GM12878 (cell line): ENCODE results near the gene WRAP73. TPM values are rescaled to one million over a fixed set of nuclear protein-coding genes. Genes with fewer than 3 reads are reported as not detected.

Source experiments
- ATAC-seq: fragments of 200-7000 bp; cut with Tn5 transposase; 3 replicates; pipeline ENCODE4 v1.9.1; 2020; ENCODE audit warnings: mild to moderate bottlenecking, moderate library complexity
- BruUV-seq: library from RNA; stranded (reverse); fragments of 400-500 nt; replicated peaks from 2 replicates; lab custom pipeline; 2021; lab: Mats Ljungman, UMichigan
- CTCF ChIA-PET: fragments of 300-600 bp; sonication (Branson Sonifier 250); formaldehyde crosslinking; extraction: SDS; loops from one replicate; lab custom pipeline; 2021; ENCODE audit warnings: inconsistent platforms; lab: Yijun Ruan, JAX
- POLR2A ChIA-PET: fragments of 350-600 bp; formaldehyde crosslinking; extraction: SDS; loops from one replicate; lab custom pipeline; 2021; ENCODE audit warnings: inconsistent platforms; lab: Charles Lee
- RAD21 ChIA-PET: fragments of 300-600 bp; sonication (Branson Sonifier 250); formaldehyde crosslinking; loops from one replicate; lab custom pipeline; 2023; ENCODE audit warnings: antibody characterized with exemption; ENCODE audit not compliant: unreplicated experiment; lab: Charles Lee
- SMC1A ChIA-PET: fragments of 300-600 bp; sonication (Branson Sonifier 250); formaldehyde crosslinking; loops from one replicate; lab custom pipeline; 2023; ENCODE audit not compliant: unreplicated experiment, uncharacterized antibody; lab: Charles Lee
- DNase-seq: peaks from one replicate; pipeline ENCODE4 v3.0.0-alpha.2; 2011; ENCODE audit warnings: low read depth, low spot score
- FAIRE-seq: peaks from 3 replicates; lab custom pipeline; 2011; peaks lifted over from hg19 to GRCh38; lab: Jason Lieb, UNC
- H2AFZ ChIP-seq: 2 replicates; pipeline ENCODE4 v1.6.0; 2011; ENCODE audit warnings: low read depth, low read length, control low read depth; ENCODE audit not compliant: control insufficient read depth
- H3K27ac ChIP-seq: 2 replicates; pipeline ENCODE4 v1.5.1; 2011; ENCODE audit warnings: control low read depth; ENCODE audit not compliant: control insufficient read depth, insufficient read depth
- H3K27me3 ChIP-seq, 2 experiments: replicated peaks in 1 of 2; 2 replicates each; pipeline versions ENCODE4 v1.6.0 to v1.6.1; 2011; ENCODE audit warnings: low read length in 1 of 2; ENCODE audit not compliant: control insufficient read depth in 2 of 2, insufficient read depth in 2 of 2
- H3K36me3 ChIP-seq, 2 experiments: 2 replicates each; pipeline ENCODE4 v1.5.1; 2011; ENCODE audit warnings: low read length in 1 of 2; ENCODE audit not compliant: control insufficient read depth in 2 of 2, insufficient read depth in 2 of 2
- H3K4me1 ChIP-seq: 2 replicates; pipeline ENCODE4 v1.6.1; 2011; ENCODE audit warnings: mild to moderate bottlenecking, low read length, moderate library complexity, mixed read lengths; ENCODE audit not compliant: control insufficient read depth, insufficient read depth
- H3K4me2 ChIP-seq: 2 replicates; pipeline ENCODE4 v1.6.0; 2011; ENCODE audit warnings: control low read depth; ENCODE audit not compliant: control insufficient read depth, insufficient read depth
- H3K4me3 ChIP-seq: fragments of 200-600 bp; sonication (generic); 2 replicates; pipeline ENCODE4 v1.5.1; 2016
- H3K79me2 ChIP-seq: 2 replicates; pipeline ENCODE4 v1.6.0; 2011; ENCODE audit warnings: low read length; ENCODE audit not compliant: control insufficient read depth, insufficient read depth
- H3K9ac ChIP-seq: 2 replicates; pipeline ENCODE4 v1.8.0; 2011; ENCODE audit warnings: low read length, control low read depth, mixed read lengths; ENCODE audit not compliant: control insufficient read depth, insufficient read depth
- H3K9me3 ChIP-seq: replicated peaks from 3 replicates; pipeline ENCODE4 v1.5.1; 2011; ENCODE audit warnings: mild to moderate bottlenecking, low read length; ENCODE audit not compliant: control insufficient read depth, insufficient read depth
- H4K20me1 ChIP-seq: 2 replicates; pipeline ENCODE4 v1.6.0; 2011; ENCODE audit not compliant: control insufficient read depth, insufficient read depth
- ATF2 ChIP-seq: IDR thresholded peaks from 2 replicates; pipeline ENCODE4 v1.6.1; 2012; ENCODE audit warnings: low read length, inconsistent platforms
- CUX1 ChIP-seq: IDR thresholded peaks from 2 replicates; pipeline ENCODE4 v1.6.1; 2012; ENCODE audit warnings: improper control_type of control experiment, low read depth, low read length; ENCODE audit not compliant: insufficient replicate concordance
- ESRRA ChIP-seq: IDR thresholded peaks from 2 replicates; pipeline ENCODE4 v1.6.1; 2012; ENCODE audit warnings: mild to moderate bottlenecking, low read length, improper control_type of control experiment
- FOXM1 ChIP-seq: IDR thresholded peaks from 2 replicates; pipeline ENCODE4 v1.6.1; 2012; ENCODE audit warnings: low read depth, mild to moderate bottlenecking, inconsistent platforms, low read length, moderate library complexity
- GABPA ChIP-seq: IDR thresholded peaks from 2 replicates; pipeline ENCODE4 v1.6.1; 2014; ENCODE audit warnings: antibody characterized with exemption, low read depth, mild to moderate bottlenecking, inconsistent platforms
- KLF5 ChIP-seq: fragments of 450-650 bp; IDR thresholded peaks from 2 replicates; pipeline ENCODE4 v1.6.1; 2014; ENCODE audit warnings: mild to moderate bottlenecking; ENCODE audit not compliant: partially characterized antibody
- MTA3 ChIP-seq: IDR thresholded peaks from 2 replicates; pipeline ENCODE4 v1.6.1; 2012; ENCODE audit warnings: low read length, inconsistent platforms, borderline replicate concordance
- NR2F1 ChIP-seq: fragments of 450-650 bp; conservative IDR thresholded peaks from 2 replicates; pipeline ENCODE4 v1.6.1; 2017; ENCODE audit warnings: mild to moderate bottlenecking
- PAX8 ChIP-seq: fragments of 450-650 bp; IDR thresholded peaks from 2 replicates; pipeline ENCODE4 v1.6.1; 2017; ENCODE audit warnings: mild to moderate bottlenecking, moderate library complexity
- PML ChIP-seq: IDR thresholded peaks from 2 replicates; pipeline ENCODE4 v1.6.1; 2012; ENCODE audit warnings: low read length, inconsistent platforms
- RB1 ChIP-seq: fragments of 450-650 bp; formaldehyde crosslinking; IDR thresholded peaks from 2 replicates; pipeline ENCODE4 v1.6.1; 2017; ENCODE audit warnings: mild to moderate bottlenecking, borderline replicate concordance
- SMARCA5 ChIP-seq: fragments of 450-650 bp; IDR thresholded peaks from 2 replicates; pipeline ENCODE4 v1.6.1; 2017; ENCODE audit warnings: mild to moderate bottlenecking
- SREBF1 ChIP-seq: IDR thresholded peaks from 2 replicates; pipeline ENCODE4 v1.6.1; 2012; ENCODE audit warnings: mild to moderate bottlenecking, low read length
- ZBTB40 ChIP-seq: fragments of 450-650 bp; IDR thresholded peaks from 2 replicates; pipeline ENCODE4 v1.6.1; 2016; ENCODE audit warnings: mild to moderate bottlenecking, moderate library complexity, borderline replicate concordance
- ZNF207 ChIP-seq: fragments of 450-650 bp; IDR thresholded peaks from 2 replicates; pipeline ENCODE4 v1.6.1; 2014; ENCODE audit warnings: antibody characterized with exemption, mild to moderate bottlenecking, borderline replicate concordance
- ZNF622 ChIP-seq: fragments of 450-650 bp; IDR thresholded peaks from 2 replicates; pipeline ENCODE4 v1.6.1; 2017; ENCODE audit warnings: mild to moderate bottlenecking, inconsistent platforms
- WGBS: methylation state at CpG from one replicate; pipeline ENCODE4 v1.1.6; 2016; ENCODE audit warnings: low lambda C conversion rate; ENCODE audit not compliant: insufficient replicate concordance, insufficient coverage; ENCODE audit errors: missing lambda C conversion rate; 5-methylcytosine and 5-hydroxymethylcytosine counted together
- in situ Hi-C: fragments of 300-500 bp; cut with MboI; formaldehyde crosslinking; loops from 9 replicates; pipeline ENCODE4 v1.14.3; 2018; ENCODE audit warnings: mixed read lengths
- intact Hi-C: fragments of 100-400 bp; cut with micrococcal nuclease; formaldehyde crosslinking; loops from one replicate; pipeline ENCODE4 v1.14.2; 2022; ENCODE audit not compliant: unreplicated experiment
- polyA plus RNA-seq, 11 experiments: library from polyadenylated mRNA; depleted of rRNA in 4 of 11; unstranded in 6 of 11; stranded (reverse) in 5 of 11; fragments of >200 nt; fragmentation: Nextera tagmentation in 4 of 11; fragmentation: Illumina TruSeq in 1 of 11; extraction: Ambion mirVana in 4 of 11; extraction: Trizol in 1 of 11; gene quantifications; 1 replicate in 1 of 11; 2 replicates in 10 of 11; pipeline versions ENCODE4 v1.2.1 to v1.2.3, GENCODE V29; 2011 to 2016; ENCODE audit warnings: inconsistent platforms in 2 of 11, missing spikeins in 2 of 11, low read depth in 1 of 11
- total RNA-seq, 4 experiments: library from RNA; depleted of rRNA in 3 of 4; stranded (reverse); fragments of >200 nt in 3 of 4; fragmentation: Illumina TruSeq in 1 of 4; extraction: Trizol in 1 of 4; gene quantifications; 2 replicates each; pipeline versions ENCODE4 v1.2.1 to v1.2.3, GENCODE V29; 2013 to 2021

The WRAP73 gene
- total and polyA plus RNA-seq, 10 of the 15 experiments (the other 5 are each of a cell fraction or from before 2014, with no cell fraction given), result 3.2 to 65.8 (median 48.0) TPM

GRCh38 chr1:3616861-3617260 is 33.0 kb downstream of the WRAP73 start:
- ChIA-PET CTCF (interaction anchor here (0.7 to 2.5 kb wide), 5 partner anchors 10 to 107 kb away, joined by 3 to 12 read pairs (median 3); no protein-coding TSS in a partner anchor), POLR2A (no interaction called here), RAD21 (no interaction called here)
- TF ChIP-seq PML (no peak), RB1 (no peak), GABPA (no peak), KLF5 (no peak), ATF2 (no peak), SREBF1 (no peak), ESRRA (no peak), ZNF207 (no peak), SMARCA5 (no peak), NR2F1 (no peak), PAX8 (no peak), ZBTB40 (no peak), ZNF622 (no peak), CUX1 (no peak), MTA3 (no peak), FOXM1 (no peak)

More at GRCh38 chr1:3616861-3617260, 33.0 kb downstream of the WRAP73 start:
- Histone ChIP-seq H3K9ac (no peak overlapping the region), H3K9me3 (no peaks in the 10 kb centered on the region), H3K36me3 (no peaks in the 10 kb centered on the region), H3K27ac (no peak overlapping the region), H3K27me3 (peaks cover 0 to 2% of the 10 kb centered on the region in 2 experiments; a peak in 2 of 4 replicates), H4K20me1 (no peaks in the 10 kb centered on the region), H3K79me2 (no peaks in the 10 kb centered on the region), H3K4me1 (no peaks in the 10 kb centered on the region), H3K4me2 (no peak overlapping the region), H2AFZ (no peak overlapping the region), H3K4me3 (no peak overlapping the region)
- intact Hi-C loops, result no loop called here
- no TSS peak for BruUV-seq
- DNase-seq, result no peak
- SMC1A ChIA-PET, result no interaction called here
- in situ Hi-C loops, result loop anchor here (5.0 kb wide), 1 partner anchor 165 kb away; the partner anchor contains the start of gene ARHGEF16
- FAIRE-seq, result no peak
- WGBS, result 26% methylated on average over 5 of the region's 9 CpGs
- no peak for ATAC-seq
